NOMO-1 treated with DMSO at 0.1 percent for 48 hours (cell line): ENCODE data around the gene INF2.
A peak's percentile ranks its signal among the peaks of the same experiment; 100 is the strongest.

ENCODE experiments used
- DNase-seq: peaks from one replicate; lab custom pipeline; 2025; ENCODE audit not compliant: unreplicated experiment; lab: John Stamatoyannopoulos, UW

INF2 gene

DNA sequence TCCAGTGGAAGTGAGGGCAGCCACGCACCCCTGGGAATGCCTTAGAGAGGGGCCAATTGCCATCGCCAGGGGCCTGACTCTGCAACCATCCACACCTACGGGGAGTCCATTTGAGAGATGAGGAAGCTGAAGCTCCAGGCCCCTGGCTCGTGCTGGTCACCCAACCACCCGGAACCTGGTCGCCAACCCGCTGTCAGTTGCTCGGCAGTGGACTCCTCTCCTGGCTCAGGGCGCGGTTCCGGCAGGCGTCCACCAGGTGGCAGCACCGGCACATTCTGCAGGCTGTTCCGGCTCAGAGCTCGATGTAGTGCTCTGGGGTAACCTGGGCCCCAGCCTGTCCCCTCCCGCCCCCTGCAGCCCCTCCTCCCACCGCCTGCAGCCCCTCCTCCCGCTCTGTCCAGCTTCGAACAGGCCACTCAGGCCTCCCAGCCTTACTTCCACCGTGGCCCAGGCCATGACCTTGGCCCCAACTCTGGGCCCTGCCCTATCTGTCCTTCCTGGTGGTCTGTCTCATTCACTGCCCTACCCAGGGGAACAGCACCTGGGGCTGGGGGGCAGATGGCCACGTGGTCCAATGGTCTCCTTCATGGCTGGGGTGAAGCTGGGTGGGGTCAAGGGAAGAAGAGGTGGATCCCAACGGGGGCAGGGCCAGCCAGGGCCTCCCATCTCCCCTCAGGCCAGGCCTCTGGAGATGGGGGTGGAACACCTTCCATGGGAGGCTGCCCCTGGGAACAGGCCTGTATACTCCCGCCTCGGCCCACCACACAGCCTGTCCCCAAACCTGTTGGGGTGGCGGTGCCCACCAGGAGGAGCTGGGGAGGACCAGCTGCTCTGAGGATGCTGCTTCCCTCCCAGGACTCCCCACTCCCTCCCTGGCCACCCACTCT is 79.3 kb downstream of the INF2 start:
- DNase-seq, result peak; percentile 64

GRCh38 chr14:104769324-104770071 is 80.1 kb downstream of the INF2 start:
- no peak for DNase-seq

DNA sequence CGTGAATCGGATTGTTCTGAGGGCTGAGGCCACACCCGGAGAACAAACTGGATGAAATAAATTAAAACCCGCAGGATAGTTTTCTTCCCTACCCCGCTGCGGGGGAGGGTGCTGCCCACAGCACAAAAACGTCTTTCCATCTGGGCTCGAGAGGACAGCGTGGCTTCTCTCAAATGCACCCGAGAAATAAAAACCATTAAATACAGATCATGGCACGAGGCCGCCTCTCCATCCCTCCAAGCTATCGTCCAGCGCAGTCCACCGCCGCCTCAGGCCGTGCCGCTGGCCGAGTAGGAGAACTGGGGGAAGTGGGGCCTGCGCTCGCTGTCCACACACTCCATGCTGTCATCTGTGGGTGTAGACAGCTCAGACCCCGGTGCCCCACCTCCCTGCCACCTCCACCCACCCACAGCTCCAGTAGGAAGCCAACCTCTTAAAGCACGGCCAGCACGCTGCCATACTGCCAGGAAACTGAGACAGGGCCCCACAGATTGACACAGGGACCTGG is 80.7 kb downstream of the INF2 start:
- no peak for DNase-seq

- DNase-seq, result no peak
Measured at GRCh38 chr14:104770851-104771272, 81.4 kb downstream of the INF2 start.

- no peak for DNase-seq
Measured at GRCh38 chr14:104771374-104771773, 82.0 kb downstream of the INF2 start.
